Esophagus squamous epithelium (tissue), 5 donors: Measurements from ENCODE around the gene ELAVL2. TPM values are rescaled to one million over a fixed set of nuclear protein-coding genes. Genes with fewer than 3 reads are reported as not detected.

Source experiments
- DNase-seq: peaks from one replicate; lab custom pipeline; 2025; lab: John Stamatoyannopoulos, UW
- H3K27ac ChIP-seq, 4 donors: fragments of 200-600 bp; sonication (generic); one replicate each; pipeline ENCODE4 v1.5.1; 2016 to 2019; ENCODE audit warnings: mild to moderate bottlenecking in 1 of 4
- H3K27me3 ChIP-seq, 4 donors: fragments of 200-600 bp; sonication (generic); 1 replicate in 3 of 4; 2 replicates in 1 of 4; pipeline versions ENCODE4 v1.5.1 to v1.6.0; 2017 to 2021; ENCODE audit warnings: antibody characterized with exemption in 1 of 4
- H3K36me3 ChIP-seq, 3 donors: fragments of 200-600 bp; sonication (generic); one replicate each; pipeline ENCODE4 v1.5.1; 2016 to 2019
- H3K4me1 ChIP-seq, 3 donors: fragments of 200-600 bp; sonication (generic); one replicate each; pipeline ENCODE4 v1.5.1; 2017 to 2019
- H3K4me3 ChIP-seq, 4 donors: fragments of 200-600 bp; sonication (generic); 1 replicate in 3 of 4; 2 replicates in 1 of 4; pipeline ENCODE4 v1.5.1; 2016 to 2019; ENCODE audit warnings: mild to moderate bottlenecking in 2 of 4, moderate library complexity in 1 of 4
- H3K9me3 ChIP-seq, 3 donors: fragments of 200-600 bp; sonication (generic); one replicate each; pipeline ENCODE4 v1.5.1; 2016 to 2019
- CTCF ChIP-seq, 6 experiments: fragments of 450-650 bp in 4 of 6; fragments of 200-600 bp in 2 of 6; sonication (generic) in 2 of 6; IDR thresholded peaks; one replicate each; pipeline ENCODE4 v1.5.1; 2016 to 2019; ENCODE audit warnings: antibody characterized with exemption in 6 of 6, mild to moderate bottlenecking in 4 of 6, moderate library complexity in 4 of 6
- POLR2A ChIP-seq, 4 donors: fragments of 450-650 bp; IDR thresholded peaks; one replicate each; pipeline ENCODE4 v1.6.1; 2017; ENCODE audit warnings: antibody characterized with exemption in 4 of 4, mild to moderate bottlenecking in 4 of 4, moderate library complexity in 3 of 4
- WGBS, 2 donors: methylation state at CpG; one replicate each; pipeline ENCODE4 v1.1.5; 2018; 5-methylcytosine and 5-hydroxymethylcytosine counted together
- intact Hi-C: fragments of 100-400 bp; cut with DNase I; formaldehyde crosslinking; loops from one replicate; pipeline ENCODE4 v1.15.0; 2022
- total RNA-seq, 4 donors: library from RNA; depleted of rRNA; stranded (reverse); fragments of >200 nt; gene quantifications; one replicate each; pipeline ENCODE4 v1.1.0, GENCODE V29; 2016
- donor health status: DM: yes; HTN: yes; CAD: no.

Gene ELAVL2
- total RNA-seq, 4 donors from 2014 or later = 0.29 to 0.97 (median 0.95) TPM; not detected in 1

- no peak for DNase-seq
- H3K27ac ChIP-seq = no peak overlapping the region
- 71 to 85% methylated on average over 5 of the region's 5 CpGs for WGBS, 2 donors
- H3K4me3 ChIP-seq = no peak overlapping the region
- H3K4me1 ChIP-seq = no peaks in the 10 kb centered on the region
- H3K36me3 ChIP-seq = no peaks in the 10 kb centered on the region
- TF ChIP-seq POLR2A (IDR thresholded peaks at IDR 0.05) (no peak), CTCF (IDR thresholded peaks at IDR 0.05) (no peak)
- intact Hi-C loops = no loop called here
- no peaks in the 10 kb centered on the region for H3K27me3 ChIP-seq
- no peaks in the 10 kb centered on the region for H3K9me3 ChIP-seq
Observed at GRCh38 chr9:23777328-23777727, 48.7 kb downstream of the ELAVL2 start.

GRCh38 chr9:23775549-23775948 is 50.5 kb downstream of the ELAVL2 start:
- Histone ChIP-seq H3K9me3 (no peaks in the 10 kb centered on the region), H3K4me1 (no peaks in the 10 kb centered on the region), H3K27me3 (no peaks in the 10 kb centered on the region), H3K36me3 (no peaks in the 10 kb centered on the region), H3K4me3 (no peak overlapping the region), H3K27ac (no peak overlapping the region)
- DNase-seq = no peak
- TF ChIP-seq POLR2A (IDR thresholded peaks at IDR 0.05) (no peak), CTCF (IDR thresholded peaks at IDR 0.05) (no peak)
- 50 to 51% methylated on average over 5 to 6 of the region's 6 CpGs for WGBS, 2 donors
- intact Hi-C loops = no loop called here

GRCh38 chr9:23774266-23774665 is 51.8 kb downstream of the ELAVL2 start:
- H3K27ac ChIP-seq = no peak overlapping the region
- H3K4me1 ChIP-seq = peaks cover 0 to 1% (median 0%) of the 10 kb centered on the region in 3 donors
- no peaks in the 10 kb centered on the region for H3K36me3 ChIP-seq
- no peak overlapping the region for H3K4me3 ChIP-seq
- intact Hi-C loops = no loop called here
- no peak for DNase-seq
- WGBS, 2 donors = 41 to 64% methylated on average over 2 of the region's 2 CpGs
- TF ChIP-seq CTCF (IDR thresholded peaks at IDR 0.05) (no peak), POLR2A (IDR thresholded peaks at IDR 0.05) (no peak)
- no peaks in the 10 kb centered on the region for H3K27me3 ChIP-seq
- H3K9me3 ChIP-seq = no peaks in the 10 kb centered on the region

GRCh38 chr9:23772385-23772783 is 53.7 kb downstream of the ELAVL2 start:
- H3K4me3 ChIP-seq = no peak overlapping the region
- no peaks in the 10 kb centered on the region for H3K27me3 ChIP-seq
- no peak overlapping the region for H3K27ac ChIP-seq
- TF ChIP-seq CTCF (IDR thresholded peaks at IDR 0.05) (no peak), POLR2A (IDR thresholded peaks at IDR 0.05) (no peak)
- no peaks in the 10 kb centered on the region for H3K36me3 ChIP-seq
- no peaks in the 10 kb centered on the region for H3K9me3 ChIP-seq
- H3K4me1 ChIP-seq = peaks cover 0 to 6% (median 0%) of the 10 kb centered on the region in 3 donors
- DNase-seq = no peak
- intact Hi-C loops = no loop called here

- TF ChIP-seq CTCF (IDR thresholded peaks at IDR 0.05) = no peak
- no peak for TF ChIP-seq POLR2A (IDR thresholded peaks at IDR 0.05)
- H3K9me3 ChIP-seq = no peaks in the 10 kb centered on the region
- H3K4me1 ChIP-seq = peaks cover 0 to 6% (median 0%) of the 10 kb centered on the region in 3 donors
- intact Hi-C loops = no loop called here
- H3K36me3 ChIP-seq = no peaks in the 10 kb centered on the region
- DNase-seq = no peak
- H3K4me3 ChIP-seq = no peak overlapping the region
- H3K27me3 ChIP-seq = no peaks in the 10 kb centered on the region
- no peak overlapping the region for H3K27ac ChIP-seq
Observed at GRCh38 chr9:23771746-23772384, 54.2 kb downstream of the ELAVL2 start.
